DND-41 (cell line): ENCODE measurements around the gene MCC.

ENCODE experiments used
- ATAC-seq: fragments of 200-7000 bp; cut with Tn5 transposase; 3 replicates; pipeline ENCODE4 v1.9.1; 2021; ENCODE audit warnings: low read depth; ENCODE audit not compliant: insufficient read depth
- DNase-seq: peaks from one replicate; pipeline ENCODE4 v3.0.0-alpha.2; 2020
- H2AFZ ChIP-seq: 2 replicates; pipeline ENCODE4 v1.6.0; 2012; ENCODE audit warnings: low read depth, low read length
- H3K27ac ChIP-seq: 2 replicates; pipeline ENCODE4 v1.5.1; 2012; ENCODE audit warnings: low read length, inconsistent platforms
- H3K27me3 ChIP-seq: fragments of 200-600 bp; sonication (generic); 2 replicates; pipeline ENCODE4 v1.6.0; 2012; ENCODE audit warnings: low read length, mild to moderate bottlenecking, inconsistent platforms; ENCODE audit not compliant: insufficient read depth, poor library complexity
- H3K36me3 ChIP-seq: 2 replicates; pipeline ENCODE4 v1.5.1; 2012; ENCODE audit warnings: low read length, inconsistent platforms; ENCODE audit not compliant: insufficient read depth
- H3K4me1 ChIP-seq: 2 replicates; pipeline ENCODE4 v1.5.1; 2012; ENCODE audit warnings: mild to moderate bottlenecking, low read length; ENCODE audit not compliant: insufficient read depth
- H3K4me2 ChIP-seq: 2 replicates; pipeline ENCODE4 v1.6.0; 2012; ENCODE audit warnings: mild to moderate bottlenecking, moderate library complexity, low read length, inconsistent platforms; ENCODE audit not compliant: insufficient read depth
- H3K4me3 ChIP-seq, 2 experiments: fragments of 200-600 bp in 1 of 2; shearing (Covaris generic) in 1 of 2; 2 replicates each; pipeline ENCODE4 v1.5.1; 2012 to 2016; ENCODE audit warnings: inconsistent platforms in 2 of 2, low read length in 2 of 2, mild to moderate bottlenecking in 2 of 2, low read depth in 1 of 2, moderate library complexity in 1 of 2
- H3K79me2 ChIP-seq: 2 replicates; pipeline ENCODE4 v1.6.0; 2012; ENCODE audit warnings: low read length, inconsistent platforms; ENCODE audit not compliant: insufficient read depth
- H3K9ac ChIP-seq: 2 replicates; pipeline ENCODE4 v1.6.0; 2012; ENCODE audit warnings: low read depth, mild to moderate bottlenecking, inconsistent platforms, low read length, moderate library complexity
- H3K9me3 ChIP-seq: 2 replicates; pipeline ENCODE4 v1.5.1; 2012; ENCODE audit warnings: low read length, moderate library complexity, mild to moderate bottlenecking, inconsistent platforms; ENCODE audit not compliant: insufficient read depth, severe bottlenecking
- H4K20me1 ChIP-seq: 2 replicates; pipeline ENCODE4 v1.6.0; 2012; ENCODE audit warnings: low read length; ENCODE audit not compliant: insufficient read depth
- CTCF ChIP-seq: IDR thresholded peaks from 2 replicates; pipeline ENCODE4 v1.5.1; 2012; ENCODE audit warnings: borderline replicate concordance, low read length, moderate library complexity, mild to moderate bottlenecking; ENCODE audit not compliant: poor library complexity, severe bottlenecking; ENCODE audit errors: extremely low read depth
- EZH2 ChIP-seq: IDR thresholded peaks from 3 replicates; pipeline ENCODE4 v1.6.1; 2012; ENCODE audit warnings: borderline replicate concordance, low read depth, mild to moderate bottlenecking, moderate library complexity, low read length, inconsistent platforms; ENCODE audit not compliant: severe bottlenecking

MCC gene

DNA sequence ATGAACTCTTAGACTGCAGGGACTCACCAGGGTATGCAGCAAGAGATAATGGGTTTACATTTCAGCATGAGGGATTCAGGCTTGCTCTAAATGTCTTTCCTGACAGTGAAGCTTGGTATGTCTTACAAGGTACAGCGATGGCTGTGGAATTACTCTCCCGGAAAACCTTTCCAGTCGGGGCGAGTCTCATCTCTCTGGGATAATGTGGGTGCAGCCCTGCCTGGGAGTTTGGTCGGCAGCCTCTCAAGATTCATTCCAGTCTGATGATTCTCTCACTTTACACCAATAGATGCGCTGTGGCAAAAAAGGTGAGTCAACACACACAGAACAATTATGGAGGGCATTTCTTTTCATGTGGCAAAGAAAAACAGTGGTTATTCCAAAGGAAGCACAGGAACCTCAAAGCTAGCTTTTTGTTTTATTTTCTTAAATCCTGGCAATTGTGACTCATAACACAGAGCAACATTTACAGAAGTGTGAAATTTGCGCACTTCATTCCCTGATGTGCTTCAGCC lies 321.3 kb downstream of the MCC start:
- Histone ChIP-seq H3K4me1 (no peaks in the 10 kb centered on the region), H3K9ac (no peak overlapping the region), H3K36me3 (no peaks in the 10 kb centered on the region), H4K20me1 (no peaks in the 10 kb centered on the region), H2AFZ (no peak overlapping the region), H3K4me3 (no peak overlapping the region), H3K27me3 (peaks cover 2% of the 10 kb centered on the region), H3K27ac (no peak overlapping the region), H3K79me2 (no peaks in the 10 kb centered on the region), H3K9me3 (no peaks in the 10 kb centered on the region), H3K4me2 (no peak overlapping the region)
- TF ChIP-seq EZH2: no peak
- TF ChIP-seq CTCF: no peak
- peak; percentile 9; the same call in 1 of the 3 replicates for ATAC-seq
- no peak for DNase-seq

- DNase-seq: no peak
- Histone ChIP-seq H3K9ac (no peak overlapping the region), H3K4me3 (no peak overlapping the region), H3K27me3 (peaks cover 2% of the 10 kb centered on the region), H3K79me2 (no peaks in the 10 kb centered on the region), H4K20me1 (no peaks in the 10 kb centered on the region), H3K4me1 (no peaks in the 10 kb centered on the region), H3K4me2 (no peak overlapping the region), H3K36me3 (no peaks in the 10 kb centered on the region), H3K9me3 (no peaks in the 10 kb centered on the region), H3K27ac (no peak overlapping the region), H2AFZ (no peak overlapping the region)
- no peak for ATAC-seq
- TF ChIP-seq CTCF (no peak), EZH2 (no peak)
Observed at GRCh38 chr5:113166261-113166660, 322.0 kb downstream of the MCC start.

DNA sequence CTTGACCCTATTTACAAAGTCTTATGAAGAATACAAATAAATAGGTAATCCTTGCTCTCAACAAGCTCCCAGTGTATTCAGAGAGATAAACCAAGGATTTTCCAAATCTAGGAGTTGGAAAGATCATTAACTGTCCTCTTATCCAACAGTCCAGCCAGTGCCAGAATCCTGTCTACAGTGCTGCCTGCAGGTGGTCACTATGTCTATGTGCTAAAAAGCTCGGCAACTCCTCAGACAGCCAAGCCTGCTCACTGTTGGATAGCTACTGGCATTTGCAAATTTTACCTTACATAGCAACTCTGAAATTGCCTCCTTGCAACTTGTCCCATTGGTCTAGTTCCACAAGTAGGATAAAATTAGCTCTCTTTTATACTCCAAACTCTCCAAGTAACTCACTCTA lies 324.2 kb downstream of the MCC start:
- DNase-seq (no peak), ATAC-seq (no peak)
- Histone ChIP-seq H3K4me2 (no peak overlapping the region), H3K27ac (no peak overlapping the region), H2AFZ (no peak overlapping the region), H3K79me2 (no peaks in the 10 kb centered on the region), H3K9me3 (no peaks in the 10 kb centered on the region), H3K36me3 (no peaks in the 10 kb centered on the region), H3K27me3 (peaks cover 2% of the 10 kb centered on the region), H3K4me3 (no peak overlapping the region), H3K9ac (no peak overlapping the region), H3K4me1 (no peaks in the 10 kb centered on the region), H4K20me1 (no peaks in the 10 kb centered on the region)
- TF ChIP-seq CTCF (no peak), EZH2 (no peak)

DNA sequence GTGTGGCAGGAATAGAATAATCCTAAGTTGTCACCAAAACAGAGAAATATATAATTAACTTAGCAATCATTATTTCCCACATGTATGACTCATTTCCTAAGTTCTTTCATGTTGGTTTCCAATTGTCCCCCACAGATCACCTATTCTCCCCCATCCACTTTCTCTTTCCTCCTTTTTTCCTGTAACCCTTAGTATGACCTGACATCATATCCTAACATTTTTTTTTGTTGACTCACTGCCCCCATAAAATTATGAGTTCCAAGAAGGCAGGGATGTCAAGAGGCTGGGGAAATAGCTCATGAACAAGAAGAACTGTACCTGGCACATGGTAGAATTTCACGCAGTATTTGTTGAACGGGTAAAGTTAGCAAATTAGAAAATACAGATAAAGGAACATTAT lies 324.9 kb downstream of the MCC start:
- no peak overlapping the region for H3K9ac ChIP-seq
- H4K20me1 ChIP-seq: no peaks in the 10 kb centered on the region
- H3K4me2 ChIP-seq: no peak overlapping the region
- no peak overlapping the region for H3K27ac ChIP-seq
- no peak for TF ChIP-seq CTCF
- no peak for TF ChIP-seq EZH2
- H3K27me3 ChIP-seq: peaks cover 2% of the 10 kb centered on the region
- DNase-seq: no peak
- no peaks in the 10 kb centered on the region for H3K4me1 ChIP-seq
- no peaks in the 10 kb centered on the region for H3K79me2 ChIP-seq
- H3K9me3 ChIP-seq: no peaks in the 10 kb centered on the region
- no peak overlapping the region for H3K4me3 ChIP-seq
- ATAC-seq: no peak
- H3K36me3 ChIP-seq: no peaks in the 10 kb centered on the region
- H2AFZ ChIP-seq: no peak overlapping the region
